ENCODE data around the gene CCL23.
"Not testable (repeated sequence)": the region's sequence is repeated elsewhere in the genome, so short reads cannot be mapped to it uniquely, and the experiment has no call there.

CCL23 gene

GRCh38 chr17:36017799-36018198, at the start of gene CCL23:
Gene CCL23 (minus strand): TSS chr17:36017972. CDS start chr17:36017897, 75 bp downstream.
- no peak for DNase-seq

- DNase-seq: no peak
These were observed 48.7 kb upstream of the CCL23 start for GRCh38 chr17:36066365-36066985.

- no peak for DNase-seq
These were observed 46.2 kb upstream of the CCL23 start, which contains the start of gene CCL18 for GRCh38 chr17:36063786-36064541. Gene CCL18 (plus strand): TSS chr17:36064272. CDS start chr17:36064343, 71 bp downstream.

GRCh38 chr17:36060816-36061215, 43.0 kb upstream of the CCL23 start:
- no peak for DNase-seq

GRCh38 chr17:36059406-36059805, 41.6 kb upstream of the CCL23 start:
- no peak for DNase-seq

- no peak for DNase-seq
These were observed 40.1 kb upstream of the CCL23 start for GRCh38 chr17:36057911-36058310.

- no peak for DNase-seq
These were observed 38.2 kb upstream of the CCL23 start for GRCh38 chr17:36055921-36056520.

- no peak for DNase-seq
These were observed 37.4 kb upstream of the CCL23 start for GRCh38 chr17:36055171-36055570.

GRCh38 chr17:36049643-36050042, 31.9 kb upstream of the CCL23 start:
- DNase-seq: no peak

GRCh38 chr17:36048066-36048465, 30.3 kb upstream of the CCL23 start:
- no peak for DNase-seq

GRCh38 chr17:36036235-36036634, 18.5 kb upstream of the CCL23 start:
- DNase-seq: no peak

- DNase-seq: no peak
These were observed 16.4 kb upstream of the CCL23 start for GRCh38 chr17:36034127-36034526.

GRCh38 chr17:36030956-36031355, 13.2 kb upstream of the CCL23 start:
- no peak for DNase-seq

GRCh38 chr17:36027761-36028160, 10.0 kb upstream of the CCL23 start:
- no peak for DNase-seq

GRCh38 chr17:36024106-36024869, 6.5 kb upstream of the CCL23 start:
- DNase-seq: no peak

- DNase-seq: no peak
These were observed 1.7 kb upstream of the CCL23 start for GRCh38 chr17:36019423-36019822.

- DNase-seq: no peak
These were observed 1.2 kb downstream of the CCL23 start for GRCh38 chr17:36016555-36016954.

GRCh38 chr17:36015895-36016294, 1.9 kb downstream of the CCL23 start:
- not testable (repeated sequence) for DNase-seq

- no peak for DNase-seq
These were observed 2.8 kb downstream of the CCL23 start for GRCh38 chr17:36014946-36015345.

GRCh38 chr17:36011201-36011600, 6.6 kb downstream of the CCL23 start:
- DNase-seq: no peak

- DNase-seq: no peak
These were observed 8.6 kb downstream of the CCL23 start for GRCh38 chr17:36008998-36009665.
